ENCODE data around the gene MYH1. TPM values are rescaled to one million over a fixed set of nuclear protein-coding genes. Genes with fewer than 3 reads are reported as not detected.

The MYH1 gene
- total and polyA plus RNA-seq, 2 donors (not counting 3 experiments of a cell fraction or from before 2014, with no cell fraction given) = not detected

DNA sequence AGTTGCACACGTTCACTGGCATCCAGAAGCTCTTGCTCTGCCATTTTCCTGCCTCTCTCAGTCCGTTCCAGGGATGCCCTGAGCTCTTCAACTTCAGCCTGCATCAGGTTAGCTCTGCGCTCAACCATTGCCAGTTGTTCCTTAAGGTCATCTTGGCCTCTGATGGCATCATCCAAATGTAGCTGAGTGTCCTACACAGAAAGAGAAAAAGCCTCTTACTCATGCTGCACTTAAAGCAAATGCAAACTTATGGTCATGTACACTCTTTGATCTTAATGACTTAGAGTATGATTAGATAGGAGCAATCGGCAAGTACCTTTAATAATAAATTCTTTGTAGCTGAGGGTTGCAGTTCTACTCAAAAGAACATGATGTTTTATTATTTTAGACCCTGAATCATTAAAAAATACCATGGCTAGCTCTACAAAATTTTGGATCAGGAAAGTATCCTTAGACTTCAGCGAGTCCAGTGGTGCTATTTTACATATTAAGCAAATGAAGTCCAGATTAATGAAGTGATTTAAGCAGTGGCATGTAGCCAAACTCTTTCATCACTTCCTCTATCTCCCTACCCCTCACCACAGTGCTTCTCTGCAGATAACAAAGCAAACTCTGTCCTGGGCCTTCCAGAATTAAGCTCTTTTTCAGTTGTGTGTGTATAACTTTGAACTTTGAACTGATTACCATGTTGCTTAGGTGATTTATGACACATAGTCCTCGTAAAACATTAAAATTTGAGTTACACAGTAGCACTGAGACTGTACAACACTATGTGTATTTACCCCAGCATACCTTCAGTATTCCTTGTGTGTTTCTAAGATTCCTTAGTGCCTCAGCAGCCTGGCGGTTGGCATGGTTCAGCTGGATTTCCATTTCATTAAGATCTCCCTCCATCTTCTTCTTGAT, 71.1 kb downstream of the MYH1 start:
- no peak overlapping the region for H2AFZ ChIP-seq (ENCODE audit: low read depth, low read length)
- no peak overlapping the region for H3K27ac ChIP-seq (ENCODE audit: insufficient read depth, low read depth, low read length)
- no peak overlapping the region for H3K4me2 ChIP-seq (ENCODE audit: insufficient read depth, low read length)
- H3K27me3 ChIP-seq (ENCODE audit: control insufficient read depth in 2 of 2, insufficient read depth in 2 of 2, low read length in 2 of 2) = no peaks in the 10 kb centered on the region
- H3K36me3 ChIP-seq (ENCODE audit: control insufficient read depth in 2 of 2, extremely low read depth in 1 of 2, insufficient read depth in 2 of 2, low read length in 2 of 2) = no peaks in the 10 kb centered on the region
- TF ChIP-seq EZH2 (IDR thresholded peaks at IDR 0.05; ENCODE audit: borderline replicate concordance, low read depth, low read length, severe bottlenecking) = no peak
- TF ChIP-seq MYC (IDR thresholded peaks at IDR 0.05; ENCODE audit: low read depth, low read length) = no peak
- no peak for TF ChIP-seq JUN (IDR thresholded peaks at IDR 0.05; ENCODE audit: borderline replicate concordance, insufficient read depth, insufficient read length, low read depth)
- no peak for TF ChIP-seq CTCF (IDR thresholded peaks at IDR 0.05; ENCODE audit: extremely low read depth in 1 of 2, insufficient read depth in 1 of 2, low read depth in 1 of 2, low read length in 2 of 2)
- TF ChIP-seq FOS (IDR thresholded peaks at IDR 0.05; ENCODE audit: borderline replicate concordance, insufficient read depth, low read length) = no peak
- no peak for TF ChIP-seq POLR2AphosphoS5 (IDR thresholded peaks at IDR 0.05; ENCODE audit: insufficient read depth, low read depth, low read length)
- H3K4me1 ChIP-seq (ENCODE audit: control insufficient read depth, extremely low read depth, insufficient read depth, low read length) = no peaks in the 10 kb centered on the region
- H4K20me1 ChIP-seq (replicated peaks; ENCODE audit: control insufficient read depth, extremely low read depth, insufficient read depth, low read length) = no peaks in the 10 kb centered on the region
- no peaks in the 10 kb centered on the region for H3K79me2 ChIP-seq (ENCODE audit: control insufficient read depth, insufficient read depth, low read length)
- intact Hi-C loops (cut with micrococcal nuclease) (no loop called here), dilution Hi-C loops (cut with MboI; ENCODE audit: extremely low pct_ligation_motif_present, low sequenced_read_pairs) (no loop called here)
- CTCF ChIA-PET = no interaction called here
- POLR2A ChIA-PET = no interaction called here
- H3K9me1 ChIP-seq (replicated peaks; ENCODE audit: control insufficient read depth, extremely low read depth, insufficient read depth, low read length) = no peaks in the 10 kb centered on the region
- H3K9me3 ChIP-seq (replicated peaks; ENCODE audit: control insufficient read depth, insufficient read depth, low read length) = peaks cover 2% of the 10 kb centered on the region
- no peak overlapping the region for H3K4me3 ChIP-seq (replicated peaks in 1 of 3; ENCODE audit: insufficient read depth in 1 of 3, low read depth in 1 of 3, low read length in 3 of 3)
- no TSS peak for BruUV-seq (replicated peaks)
- H3K9ac ChIP-seq (replicated peaks; ENCODE audit: extremely low read depth, insufficient read depth, low read length) = no peak overlapping the region
- FAIRE-seq (no peak), DNase-seq (ENCODE audit: low read depth, low spot score) (no peak)

Other genes starting within 250 kb of the MYH1 start
- not detected in 2 replicates for gene MYH13, start 145.5 kb downstream of the MYH1 start, total RNA-seq
- gene MYH13, start 145.5 kb downstream of the MYH1 start, polyA plus RNA-seq = not detected in 2 replicates
- not detected in 2 replicates for gene MYH8, start 96.6 kb downstream of the MYH1 start, total RNA-seq
- not detected in 2 replicates for gene MYH8, start 96.6 kb downstream of the MYH1 start, polyA plus RNA-seq
- not detected in 2 replicates for gene MYH4, start 49.0 kb downstream of the MYH1 start, total RNA-seq
- not detected in 2 replicates for gene MYH4, start 49.0 kb downstream of the MYH1 start, polyA plus RNA-seq
- gene MYH2, start 31.1 kb upstream of the MYH1 start, total RNA-seq = 0.05 TPM in 1 of 2 replicates, not detected in the other
- not detected in 2 replicates for gene MYH2, start 31.1 kb upstream of the MYH1 start, polyA plus RNA-seq
- gene MYH3, start 138.8 kb upstream of the MYH1 start, total RNA-seq = 0.73 and 0.78 TPM in 2 replicates
- 0.08 and 0.65 TPM in 2 replicates for gene MYH3, start 138.8 kb upstream of the MYH1 start, polyA plus RNA-seq
- 28.0 and 30.8 TPM in 2 replicates for gene SCO1, start 179.0 kb upstream of the MYH1 start, total RNA-seq
- gene SCO1, start 179.0 kb upstream of the MYH1 start, polyA plus RNA-seq = 10.4 and 11.9 TPM in 2 replicates
- gene ADPRM, start 179.1 kb upstream of the MYH1 start, total RNA-seq = 7.6 and 7.9 TPM in 2 replicates
- 7.2 and 7.4 TPM in 2 replicates for gene ADPRM, start 179.1 kb upstream of the MYH1 start, polyA plus RNA-seq
- 10.4 and 11.2 TPM in 2 replicates for gene TMEM220, start 211.5 kb upstream of the MYH1 start, total RNA-seq
- gene TMEM220, start 211.5 kb upstream of the MYH1 start, polyA plus RNA-seq = 2.1 and 3.6 TPM in 2 replicates